Immature natural killer cell (primary cell): ENCODE results near the gene THSD4. TPM values are rescaled to one million over a fixed set of nuclear protein-coding genes. Genes with fewer than 3 reads are reported as not detected.
"Not testable (repeated sequence)": the region's sequence is repeated elsewhere in the genome, so short reads cannot be mapped to it uniquely, and the experiment has no call there.

Experiments used
- DNase-seq, 3 donors: peaks; one replicate each; pipeline ENCODE4 v3.0.0; 2022; ENCODE audit warnings: mixed read lengths in 1 of 3
- H3K27ac Mint-ChIP-seq, 6 donors: one replicate each; pipeline ENCODE4 v1.8.0; 2020; ENCODE audit warnings: mixed read lengths in 6 of 6, mild to moderate bottlenecking in 5 of 6, inconsistent platforms in 4 of 6, moderate library complexity in 3 of 6
- H3K27me3 Mint-ChIP-seq, 3 donors: one replicate each; pipeline ENCODE4 v1.8.0; 2020 to 2021; ENCODE audit warnings: low read depth in 3 of 3, mild to moderate bottlenecking in 3 of 3, mixed read lengths in 3 of 3, moderate library complexity in 3 of 3, inconsistent platforms in 1 of 3
- H3K36me3 Mint-ChIP-seq, 3 donors: one replicate each; pipeline ENCODE4 v1.8.0; 2020; ENCODE audit warnings: mixed read lengths in 3 of 3, inconsistent platforms in 2 of 3, mild to moderate bottlenecking in 2 of 3
- H3K4me1 Mint-ChIP-seq, 2 donors: one replicate each; pipeline ENCODE4 v1.8.0; 2020; ENCODE audit warnings: inconsistent platforms in 2 of 2, mild to moderate bottlenecking in 2 of 2, mixed read lengths in 2 of 2, moderate library complexity in 1 of 2
- H3K4me3 Mint-ChIP-seq, 5 donors: one replicate each; pipeline ENCODE4 v1.8.0; 2020; ENCODE audit warnings: mild to moderate bottlenecking in 5 of 5, mixed read lengths in 5 of 5, inconsistent platforms in 3 of 5, moderate library complexity in 3 of 5
- H3K9me3 Mint-ChIP-seq, 6 donors: one replicate each; pipeline ENCODE4 v1.8.0; 2020; ENCODE audit warnings: mild to moderate bottlenecking in 6 of 6, mixed read lengths in 6 of 6, inconsistent platforms in 4 of 6, moderate library complexity in 3 of 6
- polyA plus RNA-seq, 3 donors: library from polyadenylated mRNA; unstranded; fragments of 300-500 nt; fragmentation: Illumina TruSeq; gene quantifications; one replicate each; pipeline ENCODE4 v1.2.3, GENCODE V29; 2021

The THSD4 gene
- polyA plus RNA-seq, 3 donors from 2014 or later: not detected

DNA sequence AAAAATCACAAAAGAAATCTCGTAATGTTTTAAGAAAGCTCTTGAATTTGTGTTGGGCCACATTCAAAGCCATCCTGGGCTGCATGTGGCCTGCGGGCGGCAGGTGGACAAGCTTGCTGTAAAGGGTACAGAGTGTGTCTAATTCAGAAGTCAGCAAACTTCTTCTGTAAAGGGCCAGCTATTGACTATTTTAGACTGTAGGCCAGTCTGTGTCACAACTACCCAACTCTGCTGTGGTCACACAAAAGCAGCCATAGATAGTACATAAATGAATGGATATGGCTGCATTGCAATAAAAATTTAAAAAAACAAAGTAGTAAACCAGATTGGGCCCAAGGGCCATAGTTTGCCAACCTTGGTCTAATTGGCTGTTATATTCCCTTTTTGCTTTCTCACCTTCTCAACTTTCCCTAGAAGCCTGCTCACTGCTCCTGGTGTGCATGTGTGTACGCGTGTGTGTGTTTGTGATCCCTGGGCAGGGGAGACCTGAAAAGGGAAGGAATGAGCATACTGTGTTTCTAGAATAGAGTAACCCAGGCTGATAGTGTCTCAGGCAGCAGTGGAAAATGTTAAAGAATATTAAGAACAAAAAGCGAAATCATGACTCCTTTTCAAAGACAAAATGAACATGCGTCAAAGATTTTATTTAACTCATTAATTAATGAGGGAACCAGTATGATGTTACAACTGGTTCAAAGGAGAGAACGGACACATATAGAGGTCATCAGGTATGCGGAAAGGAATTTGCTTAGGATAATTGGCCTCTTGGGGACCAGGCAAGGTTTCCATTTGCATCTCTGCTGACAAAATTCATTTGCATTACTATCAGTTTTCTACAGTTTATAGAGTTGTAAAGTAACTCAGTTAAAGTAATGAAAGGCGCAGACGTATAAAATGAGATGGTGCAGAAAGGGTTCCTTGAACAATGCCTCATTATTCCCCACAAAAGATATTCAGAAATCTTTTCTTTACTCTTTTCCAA, 248.0 kb downstream of the THSD4 start:
- Mint-ChIP-seq H3K27me3 (peaks cover 0 to 8% (median 2%) of the 10 kb centered on the region in 3 donors), H3K4me3 (no peak overlapping the region), H3K36me3 (no peaks in the 10 kb centered on the region), H3K27ac (no peak overlapping the region), H3K9me3 (peaks cover 0 to 4% (median 0%) of the 10 kb centered on the region in 6 donors), H3K4me1 (no peaks in the 10 kb centered on the region)
- no peak for DNase-seq

DNA sequence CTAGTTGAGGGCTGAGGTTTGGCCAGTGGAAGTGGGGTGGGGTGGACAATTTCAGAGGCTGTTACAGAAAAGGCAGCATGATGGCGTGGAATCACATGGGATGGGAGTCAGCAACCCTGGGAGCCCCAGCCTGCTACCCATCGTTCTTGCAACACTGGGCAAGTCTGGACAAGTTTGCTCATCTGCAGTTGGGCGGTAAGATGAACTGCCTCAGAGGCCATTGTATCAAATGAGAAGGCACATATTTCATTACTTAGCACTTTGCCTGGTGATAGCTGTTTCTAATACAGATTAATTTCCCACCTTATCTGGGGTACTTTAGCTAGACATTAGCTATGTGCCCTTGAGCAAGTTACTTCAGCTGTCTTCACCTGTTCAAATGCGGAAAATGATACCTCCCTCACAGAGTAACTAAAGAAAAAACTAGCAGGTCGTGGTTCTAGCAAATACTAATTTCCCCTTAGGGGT, 248.9 kb downstream of the THSD4 start:
- Mint-ChIP-seq H3K27me3 (peaks cover 0 to 8% (median 2%) of the 10 kb centered on the region in 3 donors), H3K27ac (no peak overlapping the region)

DNA sequence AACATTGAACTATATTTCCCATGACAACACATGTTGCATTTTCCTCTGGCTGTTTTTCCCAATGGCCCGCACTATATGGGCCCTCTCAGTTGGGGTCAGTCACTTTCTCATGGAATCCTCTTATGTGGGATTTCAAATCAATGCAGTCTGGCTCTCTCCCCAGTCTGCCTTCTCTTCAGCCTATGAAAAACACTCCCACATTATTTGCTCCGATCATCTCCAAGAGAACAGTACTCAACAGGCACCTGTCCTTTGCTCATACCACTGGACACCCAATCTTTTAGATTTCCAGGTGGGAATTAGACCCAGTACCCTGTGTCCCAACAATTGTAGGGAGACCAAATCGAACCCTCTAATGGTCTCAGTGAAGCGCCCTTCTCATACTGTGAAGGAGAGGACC, 251.3 kb downstream of the THSD4 start:
- no peaks in the 10 kb centered on the region for H3K4me1 Mint-ChIP-seq
- peaks cover 0 to 11% (median 8%) of the 10 kb centered on the region in 3 donors for H3K27me3 Mint-ChIP-seq
- peaks cover 0 to under 1% (median 0%) of the 10 kb centered on the region in 3 donors for H3K36me3 Mint-ChIP-seq
- H3K9me3 Mint-ChIP-seq: peaks cover 0 to 7% (median under 1%) of the 10 kb centered on the region in 6 donors
- DNase-seq: no peak
- H3K4me3 Mint-ChIP-seq: no peak overlapping the region
- no peak overlapping the region for H3K27ac Mint-ChIP-seq

More for the DNA sequence above, 248.9 kb downstream of the THSD4 start:
- Mint-ChIP-seq H3K9me3 (peaks cover 0 to 4% (median 0%) of the 10 kb centered on the region in 6 donors), H3K36me3 (no peaks in the 10 kb centered on the region), H3K4me1 (no peaks in the 10 kb centered on the region), H3K4me3 (no peak overlapping the region)
- DNase-seq: no peak

DNA sequence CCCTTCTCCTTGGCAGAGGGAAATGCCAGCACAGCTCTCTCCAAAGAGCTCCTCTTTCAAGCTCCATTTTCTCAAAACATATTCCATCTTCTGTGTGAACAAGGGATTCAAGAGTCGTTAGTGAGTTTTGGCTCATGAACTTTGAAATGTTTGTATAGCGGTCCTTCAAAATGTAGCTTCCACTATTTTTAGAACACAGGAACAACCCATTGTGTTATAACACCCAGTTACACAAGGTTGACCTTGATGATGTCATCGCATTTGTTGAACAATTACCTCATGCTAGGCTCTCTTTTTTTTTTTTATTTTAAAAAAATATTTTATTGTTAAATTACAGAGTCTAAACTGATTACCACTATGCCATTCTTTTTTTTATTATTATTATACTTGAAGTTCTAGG, 251.7 kb downstream of the THSD4 start:
- Mint-ChIP-seq H3K36me3 (peaks cover 0 to 4% (median 0%) of the 10 kb centered on the region in 3 donors), H3K4me3 (no peak overlapping the region), H3K9me3 (peaks cover 0 to 7% (median under 1%) of the 10 kb centered on the region in 6 donors), H3K27ac (no peak overlapping the region), H3K27me3 (peaks cover 0 to 11% (median 8%) of the 10 kb centered on the region in 3 donors), H3K4me1 (no peaks in the 10 kb centered on the region)
- DNase-seq: no peak

DNA sequence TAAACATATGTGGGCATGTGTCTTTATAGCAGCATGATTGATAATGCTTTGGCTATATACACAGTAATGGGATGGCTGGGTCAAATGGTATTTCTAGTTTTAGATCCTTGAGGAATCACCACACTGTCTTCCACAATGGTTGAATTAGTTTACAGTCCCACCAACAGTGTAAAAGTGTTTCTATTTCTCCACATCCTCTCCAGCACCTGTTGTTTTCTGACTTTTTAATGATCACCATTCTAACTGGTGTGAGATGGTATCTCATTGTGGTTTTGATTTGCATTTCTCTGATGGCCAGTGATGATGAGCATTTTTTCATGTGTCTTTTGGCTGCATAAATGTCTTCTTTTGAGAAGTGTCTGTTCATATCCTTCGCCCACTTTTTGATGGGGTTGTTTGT, 252.5 kb downstream of the THSD4 start:
- not testable (repeated sequence) for H3K4me3 Mint-ChIP-seq, H3K4me1 Mint-ChIP-seq, H3K9me3 Mint-ChIP-seq, H3K27ac Mint-ChIP-seq, DNase-seq, H3K36me3 Mint-ChIP-seq
- H3K27me3 Mint-ChIP-seq: peaks cover 0 to 11% (median 6%) of the 10 kb centered on the region in 3 donors

DNA sequence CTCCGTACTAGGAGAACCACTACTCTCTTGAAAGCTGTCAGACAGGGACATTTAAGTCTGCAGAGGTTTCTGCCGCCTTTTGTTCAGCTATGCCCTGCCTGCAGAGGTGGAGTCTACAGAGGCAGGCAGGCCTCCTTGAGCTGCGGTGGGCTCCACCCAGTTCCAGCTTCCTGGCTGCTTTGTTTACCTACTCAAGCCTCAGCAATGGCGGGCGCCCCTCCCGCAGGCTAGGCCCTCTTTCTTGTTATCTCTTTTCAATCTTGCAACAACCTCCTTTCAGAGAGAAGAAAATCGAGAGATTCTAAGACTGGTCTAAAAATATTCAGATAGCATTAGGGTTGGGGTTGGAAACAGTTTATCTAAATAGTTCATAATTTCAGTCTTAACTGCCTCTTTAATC, 257.5 kb downstream of the THSD4 start:
- Mint-ChIP-seq H3K36me3 (peaks cover 0 to 17% (median 0%) of the 10 kb centered on the region in 3 donors), H3K4me1 (peaks cover 6 to 14% of the 10 kb centered on the region in 2 donors), H3K4me3 (peak overlapping the region in 2 of 5 donors; percentile 15 to 19), H3K27me3 (peaks cover 0 to 16% (median 6%) of the 10 kb centered on the region in 3 donors), H3K27ac (peak overlapping the region in 1 of 6 donors; percentile 56)
- not testable (repeated sequence) for H3K9me3 Mint-ChIP-seq, DNase-seq

DNA sequence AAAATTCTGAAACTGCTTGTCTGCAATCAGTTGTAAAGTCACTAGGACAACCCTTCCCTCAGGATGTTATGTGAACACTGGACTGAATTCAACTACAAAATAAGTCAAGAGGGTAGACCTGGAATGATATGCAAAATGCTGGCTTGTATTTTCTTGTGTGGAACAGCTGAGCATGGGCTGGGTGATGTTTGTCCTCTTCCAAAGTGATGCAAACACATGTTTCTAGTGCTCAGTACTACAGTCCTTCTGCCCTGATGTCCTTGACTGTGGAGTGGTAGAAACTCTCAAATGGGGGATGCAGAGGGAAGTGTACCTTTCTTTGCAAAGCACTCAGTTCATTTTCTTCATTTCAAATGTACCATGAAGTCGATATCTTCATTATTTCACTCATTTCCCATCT, 258.6 kb downstream of the THSD4 start:
- H3K36me3 Mint-ChIP-seq: peaks cover 0 to 17% (median 0%) of the 10 kb centered on the region in 3 donors
- peaks cover 0 to 17% (median 6%) of the 10 kb centered on the region in 3 donors for H3K27me3 Mint-ChIP-seq
- H3K4me1 Mint-ChIP-seq: peaks cover 6 to 14% of the 10 kb centered on the region in 2 donors
- peaks cover 0 to 7% (median under 1%) of the 10 kb centered on the region in 6 donors for H3K9me3 Mint-ChIP-seq
- no peak overlapping the region for H3K4me3 Mint-ChIP-seq
- DNase-seq: no peak
- H3K27ac Mint-ChIP-seq: no peak overlapping the region

DNA sequence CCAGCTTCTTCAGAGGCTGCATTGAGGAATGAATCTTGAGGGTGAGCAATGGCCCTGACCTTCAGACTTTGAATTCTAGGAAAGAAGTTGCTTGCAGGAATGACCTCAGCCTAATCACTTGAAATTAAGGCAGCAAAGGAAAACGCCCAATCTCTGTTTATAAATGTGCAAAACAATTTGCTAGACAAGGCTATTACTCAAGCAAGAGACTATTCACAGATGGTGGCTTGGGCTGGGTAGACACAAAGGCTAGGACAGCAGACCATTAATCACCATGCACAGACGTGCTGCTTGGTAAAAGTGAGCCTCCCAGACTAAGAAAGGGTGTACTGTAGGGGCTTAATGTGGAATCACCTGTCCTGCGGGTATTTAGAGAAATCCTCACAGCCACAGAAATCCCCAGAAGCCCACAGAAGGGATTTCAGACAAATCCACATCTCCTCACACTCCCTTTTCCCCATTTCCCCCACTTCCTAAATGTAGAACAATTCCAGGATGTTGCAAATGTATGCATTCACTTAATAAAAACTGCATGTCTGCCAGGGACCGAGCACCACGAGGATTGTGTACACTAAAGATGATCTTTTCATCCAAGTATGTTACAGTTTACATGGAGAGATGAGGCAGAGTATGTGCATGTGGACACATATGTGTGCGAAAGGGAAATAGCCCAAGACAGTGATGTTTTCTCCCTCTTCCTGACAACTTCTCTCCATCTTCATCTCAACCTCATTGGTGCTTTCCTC, 259.5 kb downstream of the THSD4 start:
- Mint-ChIP-seq H3K4me3 (no peak overlapping the region), H3K27ac (no peak overlapping the region), H3K9me3 (peaks cover 0 to 5% (median under 1%) of the 10 kb centered on the region in 6 donors), H3K36me3 (peaks cover 0 to 17% (median 0%) of the 10 kb centered on the region in 3 donors), H3K4me1 (peaks cover 6 to 14% of the 10 kb centered on the region in 2 donors), H3K27me3 (peaks cover 0 to 16% (median 6%) of the 10 kb centered on the region in 3 donors)
- DNase-seq: no peak

DNA sequence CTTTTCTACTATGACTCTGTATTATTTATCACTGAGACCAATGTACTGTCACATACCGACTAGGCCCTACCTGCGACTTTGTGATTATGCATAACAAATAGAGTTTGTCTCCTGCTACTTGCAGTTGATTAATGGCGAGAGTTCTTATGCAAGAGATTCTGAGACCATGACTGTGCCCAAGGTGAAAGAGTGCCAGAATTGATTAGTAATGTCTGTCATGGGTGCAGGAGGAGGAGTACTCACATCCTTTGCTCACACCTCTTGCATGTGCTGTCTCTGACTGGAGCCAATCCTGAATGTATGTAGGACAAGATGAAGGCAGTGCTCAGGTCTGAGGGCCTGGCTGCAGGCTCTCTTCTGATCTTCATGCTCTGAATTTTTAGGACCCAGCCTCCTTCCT, 260.7 kb downstream of the THSD4 start:
- H3K4me1 Mint-ChIP-seq: peaks cover 6 to 14% of the 10 kb centered on the region in 2 donors

DNA sequence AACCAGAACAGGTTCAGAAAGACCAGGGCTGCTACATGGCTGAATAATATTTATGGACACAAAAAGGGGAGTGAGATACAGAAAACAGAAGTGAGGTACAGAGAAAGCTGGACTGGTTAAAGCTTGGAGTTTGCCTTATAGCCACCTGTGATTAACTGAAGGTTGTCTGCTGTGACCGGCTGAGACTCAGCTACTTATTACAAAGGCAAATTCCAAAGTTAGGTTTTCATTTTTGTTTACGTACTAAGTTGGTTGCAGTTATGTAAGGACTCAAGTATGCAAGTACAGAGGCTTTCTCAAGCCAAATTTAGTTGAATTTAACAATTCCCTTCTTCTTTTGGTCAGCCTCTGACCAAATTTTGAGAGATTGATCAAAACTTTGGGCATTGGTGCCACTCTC, 264.6 kb downstream of the THSD4 start:
- Mint-ChIP-seq H3K9me3 (peaks cover 0 to 2% (median 0%) of the 10 kb centered on the region in 6 donors), H3K36me3 (peaks cover 0 to 12% (median 0%) of the 10 kb centered on the region in 3 donors), H3K27me3 (peaks cover 0 to 17% (median 2%) of the 10 kb centered on the region in 3 donors), H3K27ac (no peak overlapping the region), H3K4me3 (no peak overlapping the region), H3K4me1 (peaks cover 0 to 1% of the 10 kb centered on the region in 2 donors)
- no peak for DNase-seq

More for the DNA sequence above, 260.7 kb downstream of the THSD4 start:
- Mint-ChIP-seq H3K4me3 (no peak overlapping the region), H3K36me3 (peaks cover 0 to 17% (median 0%) of the 10 kb centered on the region in 3 donors), H3K27ac (no peak overlapping the region), H3K9me3 (peaks cover 0 to 2% (median 0%) of the 10 kb centered on the region in 6 donors), H3K27me3 (peaks cover 0 to 13% (median 3%) of the 10 kb centered on the region in 3 donors)
- no peak for DNase-seq

DNA sequence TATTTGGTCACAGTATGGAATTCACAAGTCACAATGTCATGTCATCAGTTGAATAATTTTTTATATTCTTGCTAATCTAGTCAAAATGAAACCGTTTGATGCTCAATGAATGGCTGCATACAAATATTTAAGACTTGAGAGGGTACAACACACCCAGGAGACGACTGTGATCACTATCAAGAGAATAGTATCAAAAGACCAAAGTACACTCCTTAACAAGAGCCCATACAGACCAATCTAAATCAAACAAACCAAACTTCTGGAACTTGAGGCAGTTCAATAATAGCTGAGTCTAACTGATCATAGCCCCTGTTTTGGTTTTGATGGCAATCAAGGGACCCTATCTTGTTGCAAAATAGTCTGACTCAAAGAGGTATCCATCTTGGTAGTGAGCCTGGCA, 265.1 kb downstream of the THSD4 start:
- H3K36me3 Mint-ChIP-seq: peaks cover 0 to 12% (median 0%) of the 10 kb centered on the region in 3 donors
- H3K4me3 Mint-ChIP-seq: no peak overlapping the region
- peaks cover 0 to 2% (median 0%) of the 10 kb centered on the region in 6 donors for H3K9me3 Mint-ChIP-seq
- H3K27me3 Mint-ChIP-seq: peaks cover 0 to 19% (median 2%) of the 10 kb centered on the region in 3 donors
- peaks cover 0 to under 1% of the 10 kb centered on the region in 2 donors for H3K4me1 Mint-ChIP-seq
- H3K27ac Mint-ChIP-seq: no peak overlapping the region
- DNase-seq: no peak

DNA sequence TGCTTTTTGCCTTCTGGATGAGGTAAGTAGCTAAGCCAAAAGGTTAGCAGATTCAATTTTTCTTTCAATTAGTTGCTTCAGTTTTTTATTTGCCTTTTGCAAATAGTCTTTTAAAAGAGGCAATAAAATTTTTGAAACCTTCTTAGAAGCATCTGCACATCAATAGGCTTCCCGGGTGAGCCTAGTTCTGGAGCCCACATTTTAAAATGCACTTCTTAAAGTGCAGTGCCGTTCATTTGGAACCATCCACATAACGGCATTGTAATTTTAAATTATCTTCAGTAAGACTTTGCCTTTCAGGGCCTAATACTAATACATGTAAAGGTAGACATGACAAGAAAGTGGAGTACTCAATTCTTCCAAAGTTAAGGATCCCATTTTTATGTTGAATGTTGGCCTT, 269.2 kb downstream of the THSD4 start:
- H3K27me3 Mint-ChIP-seq: peaks cover 1 to 11% (median 8%) of the 10 kb centered on the region in 3 donors
- no peaks in the 10 kb centered on the region for H3K36me3 Mint-ChIP-seq
- peaks cover 0 to 6% (median 0%) of the 10 kb centered on the region in 6 donors for H3K9me3 Mint-ChIP-seq
- peaks cover 6% of the 10 kb centered on the region in 2 donors for H3K4me1 Mint-ChIP-seq
- DNase-seq: no peak
- H3K27ac Mint-ChIP-seq: no peak overlapping the region
- no peak overlapping the region for H3K4me3 Mint-ChIP-seq

DNA sequence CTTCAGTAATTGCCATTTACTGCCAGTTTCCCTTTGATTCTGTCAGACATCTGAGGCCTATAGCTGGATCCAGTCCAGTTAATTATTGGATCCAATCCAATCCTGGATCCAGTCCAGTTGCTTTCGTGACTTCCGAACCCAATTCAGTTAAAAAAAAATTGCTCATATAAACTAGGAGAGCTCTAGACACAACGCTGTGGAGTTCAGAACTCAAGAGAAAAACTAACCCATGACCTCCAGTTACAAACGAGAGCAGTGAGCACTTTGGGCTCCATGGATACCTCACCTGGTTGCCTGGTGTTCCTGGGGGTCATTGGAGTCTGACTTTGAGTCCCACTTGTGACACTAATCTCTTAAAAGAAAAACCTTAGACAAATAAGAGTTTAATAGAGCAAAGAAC, 269.8 kb downstream of the THSD4 start:
- H3K4me3 Mint-ChIP-seq: no peak overlapping the region
- H3K27me3 Mint-ChIP-seq: peaks cover 1 to 11% (median 8%) of the 10 kb centered on the region in 3 donors
- peaks cover 0 to 6% (median 0%) of the 10 kb centered on the region in 6 donors for H3K9me3 Mint-ChIP-seq
- H3K36me3 Mint-ChIP-seq: no peaks in the 10 kb centered on the region
- peaks cover 6% of the 10 kb centered on the region in 2 donors for H3K4me1 Mint-ChIP-seq
- H3K27ac Mint-ChIP-seq: no peak overlapping the region
- no peak for DNase-seq
